HepG2 (cell line): ENCODE data around the gene DIP2C. TPM values are rescaled to one million over a fixed set of nuclear protein-coding genes. Genes with fewer than 3 reads are reported as not detected.
A peak's percentile ranks its signal among the peaks of the same experiment; 100 is the strongest.
"Not testable (repeated sequence)": the region's sequence is repeated elsewhere in the genome, so short reads cannot be mapped to it uniquely, and the experiment has no call there.

Source experiments
- ATAC-seq: fragments of 200-7000 bp; cut with Tn5 transposase; 3 replicates; pipeline ENCODE4 v1.9.1; 2020; ENCODE audit warnings: mild to moderate bottlenecking, moderate library complexity
- BruUV-seq: library from RNA; stranded (reverse); fragments of 400-500 nt; replicated peaks from 2 replicates; lab custom pipeline; 2021; lab: Mats Ljungman, UMichigan
- CTCF ChIA-PET: fragments of 300-600 bp; formaldehyde crosslinking; extraction: SDS; loops from one replicate; lab custom pipeline; 2021; ENCODE audit warnings: low total read pairs, inconsistent platforms, low intra/inter-chr PET ratio; lab: Yijun Ruan, JAX
- POLR2A ChIA-PET: fragments of 350-600 bp; sonication (Branson Sonifier 250); formaldehyde crosslinking; loops from one replicate; lab custom pipeline; 2020; ENCODE audit warnings: antibody characterized with exemption, inconsistent platforms; lab: Yijun Ruan, JAX
- DNase-seq: peaks from one replicate; pipeline ENCODE4 v3.0.0-alpha.2; 2015; ENCODE audit warnings: low spot score
- FAIRE-seq: peaks from 3 replicates; lab custom pipeline; 2011; peaks lifted over from hg19 to GRCh38; lab: Jason Lieb, UNC
- H2AFZ ChIP-seq: one replicate; pipeline ENCODE4 v1.6.1; 2011; ENCODE audit warnings: low read length, inconsistent platforms
- H3K27ac ChIP-seq: fragments of 300-600 bp; 3 replicates; pipeline ENCODE4 v1.8.0; 2011; ENCODE audit warnings: mixed run types, mild to moderate bottlenecking, mixed read lengths, low read length, inconsistent platforms; ENCODE audit not compliant: insufficient read depth; ENCODE audit errors: extremely low read length
- H3K27me3 ChIP-seq, 2 experiments: fragments of 200-600 bp in 1 of 2; 2 replicates in 1 of 2; 3 replicates in 1 of 2; pipeline versions ENCODE4 v1.6.0 to v1.8.0; 2011; ENCODE audit warnings: low read length in 2 of 2, mild to moderate bottlenecking in 2 of 2, moderate library complexity in 2 of 2, inconsistent platforms in 1 of 2; ENCODE audit not compliant: insufficient read depth in 2 of 2, control insufficient read depth in 1 of 2
- H3K36me3 ChIP-seq, 2 experiments: fragments of 200-600 bp in 1 of 2; replicated peaks in 1 of 2; 2 replicates in 1 of 2; 3 replicates in 1 of 2; pipeline versions ENCODE4 v1.5.1 to v1.8.0; 2011; ENCODE audit warnings: low read length in 2 of 2, inconsistent platforms in 1 of 2; ENCODE audit not compliant: insufficient read depth in 2 of 2, control insufficient read depth in 1 of 2
- H3K4me1 ChIP-seq: 2 replicates; pipeline ENCODE4 v1.5.1; 2012; ENCODE audit warnings: low read length, inconsistent platforms; ENCODE audit not compliant: insufficient read depth
- H3K4me2 ChIP-seq: 2 replicates; pipeline ENCODE4 v1.6.0; 2011; ENCODE audit warnings: low read depth, low read length, inconsistent platforms
- H3K4me3 ChIP-seq, 3 experiments: fragments of 200-600 bp in 1 of 3; sonication (generic), shearing (Covaris generic) in 1 of 3; replicated peaks in 1 of 3; 2 replicates each; pipeline ENCODE4 v1.5.1; 2011 to 2016; ENCODE audit warnings: low read length in 3 of 3, inconsistent platforms in 2 of 3, low read depth in 2 of 3, mild to moderate bottlenecking in 2 of 3, control low read depth in 1 of 3, mixed read lengths in 1 of 3; ENCODE audit not compliant: insufficient read depth in 1 of 3
- H3K79me2 ChIP-seq: one replicate; pipeline ENCODE4 v1.6.1; 2011; ENCODE audit warnings: low read length, inconsistent platforms; ENCODE audit not compliant: insufficient read depth
- H3K9ac ChIP-seq: 2 replicates; pipeline ENCODE4 v1.6.0; 2011; ENCODE audit warnings: mild to moderate bottlenecking, low read depth, low read length, inconsistent platforms; ENCODE audit not compliant: insufficient read depth
- H3K9me3 ChIP-seq: 2 replicates; pipeline ENCODE4 v1.5.1; 2012; ENCODE audit warnings: mild to moderate bottlenecking, low read length
- H4K20me1 ChIP-seq: 2 replicates; pipeline ENCODE4 v1.6.0; 2011; ENCODE audit warnings: inconsistent platforms, mild to moderate bottlenecking, low read length, moderate library complexity; ENCODE audit not compliant: insufficient read depth
- HNRNPL ChIP-seq: fragments of 200-400 bp; formaldehyde crosslinking; IDR thresholded peaks from 2 replicates; pipeline ENCODE4 v1.6.1; 2017; ENCODE audit warnings: mild to moderate bottlenecking, low read depth, low read length
- WGBS: methylation state at CpG from one replicate; pipeline ENCODE4 v1.1.6; 2017; ENCODE audit warnings: low lambda C conversion rate; 5-methylcytosine and 5-hydroxymethylcytosine counted together
- in situ Hi-C: cut with HindIII; loops from 2 replicates; pipeline ENCODE4 v1.10.0; 2017; ENCODE audit warnings: low pct_unique_long_range_greater_than_20kb; ENCODE audit not compliant: extremely low pct_ligation_motif_present
- intact Hi-C: fragments of 100-400 bp; cut with micrococcal nuclease; formaldehyde crosslinking; loops from one replicate; pipeline ENCODE4 v1.10.0; 2022; ENCODE audit not compliant: unreplicated experiment
- polyA plus RNA-seq, 8 experiments: library from polyadenylated mRNA; depleted of rRNA in 3 of 8; stranded (reverse) in 7 of 8; unstranded in 1 of 8; fragments of >200 nt; fragmentation: Illumina TruSeq in 4 of 8; extraction: Trizol in 4 of 8; gene quantifications; 2 replicates each; pipeline versions ENCODE4 v1.2.1 to v1.2.3, GENCODE V29; 2011 to 2016; ENCODE audit warnings: low read depth in 4 of 8, missing spikeins in 1 of 8, mixed read lengths in 1 of 8; ENCODE audit not compliant: insufficient read depth in 1 of 8
- total RNA-seq, 5 experiments: library from RNA; depleted of rRNA; stranded (reverse); fragments of >200 nt; fragmentation: Illumina TruSeq; extraction: Trizol; gene quantifications; 2 replicates each; pipeline ENCODE4 v1.2.3, GENCODE V29; 2016; ENCODE audit warnings: low read depth in 1 of 5

Gene DIP2C
- total and polyA plus RNA-seq, 2 of the 13 experiments (the other 11 are each of a cell fraction or from before 2014, with no cell fraction given) = 2.2 to 2.7 TPM

- POLR2A ChIA-PET, H2AFZ ChIP-seq, H4K20me1 ChIP-seq, DNase-seq, H3K9ac ChIP-seq, H3K36me3 ChIP-seq, in situ Hi-C loops, H3K4me2 ChIP-seq, CTCF ChIA-PET, H3K27ac ChIP-seq, H3K79me2 ChIP-seq, H3K27me3 ChIP-seq, BruUV-seq, H3K4me3 ChIP-seq, intact Hi-C loops, FAIRE-seq, ATAC-seq, H3K9me3 ChIP-seq: not testable (repeated sequence)
- 0 out of 2 replicates have a peak, but pooled peaks have one; percentile 7 for TF ChIP-seq HNRNPL
- WGBS = 90% methylated on average over 14 of the region's 21 CpGs
- H3K4me1 ChIP-seq = peaks cover 15% of the 10 kb centered on the region
These were observed 56.7 kb downstream of the DIP2C start for GRCh38 chr10:632807-633177.

GRCh38 chr10:632155-632806 lies 57.2 kb downstream of the DIP2C start:
- H3K4me2 ChIP-seq, H3K36me3 ChIP-seq, H3K9me3 ChIP-seq, FAIRE-seq, H2AFZ ChIP-seq, POLR2A ChIA-PET, H3K27ac ChIP-seq, H4K20me1 ChIP-seq, ATAC-seq, H3K4me3 ChIP-seq, DNase-seq, in situ Hi-C loops, H3K27me3 ChIP-seq, CTCF ChIA-PET, BruUV-seq, H3K79me2 ChIP-seq, intact Hi-C loops, H3K9ac ChIP-seq: not testable (repeated sequence)
- 95% methylated on average over 15 of the region's 51 CpGs for WGBS
- peaks cover 15% of the 10 kb centered on the region for H3K4me1 ChIP-seq
- TF ChIP-seq HNRNPL = 0 out of 2 replicates have a peak, but pooled peaks have one; percentile 58
